CD4-positive, alpha-beta T cell treated with Interleukin-6 for 4 hours (primary cell): ENCODE measurements around the gene ACAP3.

Experiments used
- DNase-seq: peaks from one replicate; pipeline ENCODE4 v3.0.0-alpha.2; 2020; ENCODE audit warnings: mixed read lengths

The ACAP3 gene

GRCh38 chr1:1242461-1243265 is 65.1 kb downstream of the ACAP3 start:
- DNase-seq, result no peak
